ENCODE results near the gene FAM120B.

The FAM120B gene

GRCh38 chr6:170272341-170273065, 34.1 kb upstream of the FAM120B start:
- TF ChIP-seq CTCF (IDR thresholded peaks at IDR 0.05; ENCODE audit: low read depth, low read length) (no peak), EZH2phosphoT487 (IDR thresholded peaks at IDR 0.05; ENCODE audit: low read depth) (no peak)
- H3K79me2 ChIP-seq (ENCODE audit: low read length) = no peaks in the 10 kb centered on the region
- H2AFZ ChIP-seq (ENCODE audit: low read depth, low read length) = no peak overlapping the region
- no peaks in the 10 kb centered on the region for H4K20me1 ChIP-seq (ENCODE audit: insufficient read depth, low read length)
- peak overlapping the region; percentile 13; the same call in 1 of the 2 replicates for H3K9ac ChIP-seq (ENCODE audit: low read length)
- peak overlapping the region; percentile 74 for H3K4me3 ChIP-seq (ENCODE audit: low read length)
- peak overlapping the region; percentile 70 for H3K4me2 ChIP-seq (ENCODE audit: low read length)
- H3K36me3 ChIP-seq (replicated peaks; ENCODE audit: low read depth, low read length) = no peaks in the 10 kb centered on the region
- no peaks in the 10 kb centered on the region for H3K27me3 ChIP-seq (ENCODE audit: low read depth, low read length)
- no peaks in the 10 kb centered on the region for H3K9me3 ChIP-seq (ENCODE audit: insufficient read depth, low read length)
- H3K27ac ChIP-seq (ENCODE audit: low read length) = no peak overlapping the region
- H3K4me1 ChIP-seq (ENCODE audit: low read length) = peaks cover 10% of the 10 kb centered on the region; the same call in 1 of the 2 replicates

GRCh38 chr6:170273191-170273590, 33.4 kb upstream of the FAM120B start:
- no peak overlapping the region for H3K4me2 ChIP-seq (ENCODE audit: low read length)
- H3K27ac ChIP-seq (ENCODE audit: low read length) = no peak overlapping the region
- no peaks in the 10 kb centered on the region for H4K20me1 ChIP-seq (ENCODE audit: insufficient read depth, low read length)
- H3K9ac ChIP-seq (ENCODE audit: low read length) = no peak overlapping the region
- TF ChIP-seq EZH2phosphoT487 (IDR thresholded peaks at IDR 0.05; ENCODE audit: low read depth) = no peak
- no peak for TF ChIP-seq CTCF (IDR thresholded peaks at IDR 0.05; ENCODE audit: low read depth, low read length)
- H2AFZ ChIP-seq (ENCODE audit: low read depth, low read length) = no peak overlapping the region
- no peaks in the 10 kb centered on the region for H3K36me3 ChIP-seq (replicated peaks; ENCODE audit: low read depth, low read length)
- H3K9me3 ChIP-seq (ENCODE audit: insufficient read depth, low read length) = no peaks in the 10 kb centered on the region
- peaks cover 10% of the 10 kb centered on the region; the same call in 1 of the 2 replicates for H3K4me1 ChIP-seq (ENCODE audit: low read length)
- no peaks in the 10 kb centered on the region for H3K79me2 ChIP-seq (ENCODE audit: low read length)
- no peaks in the 10 kb centered on the region for H3K27me3 ChIP-seq (ENCODE audit: low read depth, low read length)
- H3K4me3 ChIP-seq (ENCODE audit: low read length) = no peak overlapping the region

GRCh38 chr6:170273681-170274080, 32.9 kb upstream of the FAM120B start:
- Histone ChIP-seq H3K79me2 (ENCODE audit: low read length) (no peaks in the 10 kb centered on the region), H3K4me3 (ENCODE audit: low read length) (no peak overlapping the region), H3K27ac (ENCODE audit: low read length) (no peak overlapping the region), H3K4me1 (ENCODE audit: low read length) (peaks cover 10% of the 10 kb centered on the region; the same call in 1 of the 2 replicates), H3K4me2 (ENCODE audit: low read length) (no peak overlapping the region), H3K36me3 (replicated peaks; ENCODE audit: low read depth, low read length) (no peaks in the 10 kb centered on the region), H2AFZ (ENCODE audit: low read depth, low read length) (no peak overlapping the region), H3K9me3 (ENCODE audit: insufficient read depth, low read length) (no peaks in the 10 kb centered on the region), H4K20me1 (ENCODE audit: insufficient read depth, low read length) (no peaks in the 10 kb centered on the region), H3K9ac (ENCODE audit: low read length) (no peak overlapping the region), H3K27me3 (ENCODE audit: low read depth, low read length) (no peaks in the 10 kb centered on the region)
- TF ChIP-seq EZH2phosphoT487 (IDR thresholded peaks at IDR 0.05; ENCODE audit: low read depth) (no peak), CTCF (IDR thresholded peaks at IDR 0.05; ENCODE audit: low read depth, low read length) (no peak)

- Histone ChIP-seq H3K27ac (ENCODE audit: low read length) (no peak overlapping the region), H3K4me2 (ENCODE audit: low read length) (no peak overlapping the region), H3K4me3 (ENCODE audit: low read length) (no peak overlapping the region), H4K20me1 (ENCODE audit: insufficient read depth, low read length) (no peaks in the 10 kb centered on the region), H3K9me3 (ENCODE audit: insufficient read depth, low read length) (no peaks in the 10 kb centered on the region), H3K36me3 (replicated peaks; ENCODE audit: low read depth, low read length) (no peaks in the 10 kb centered on the region), H3K9ac (ENCODE audit: low read length) (no peak overlapping the region), H3K4me1 (ENCODE audit: low read length) (peaks cover 10% of the 10 kb centered on the region; the same call in 1 of the 2 replicates), H3K27me3 (ENCODE audit: low read depth, low read length) (no peaks in the 10 kb centered on the region), H2AFZ (ENCODE audit: low read depth, low read length) (no peak overlapping the region), H3K79me2 (ENCODE audit: low read length) (no peaks in the 10 kb centered on the region)
- TF ChIP-seq CTCF (IDR thresholded peaks at IDR 0.05; ENCODE audit: low read depth, low read length) (no peak), EZH2phosphoT487 (IDR thresholded peaks at IDR 0.05; ENCODE audit: low read depth) (no peak)
Observed at GRCh38 chr6:170274713-170275560, 31.6 kb upstream of the FAM120B start.
